BJ (cell line): Measurements from ENCODE around the gene OBSCN. TPM values are rescaled to one million over a fixed set of nuclear protein-coding genes. Genes with fewer than 3 reads are reported as not detected.

ENCODE experiments used
- CTCF ChIA-PET: fragments of 350-600 bp; formaldehyde crosslinking; extraction: SDS; loops from one replicate; lab custom pipeline; 2021; ENCODE audit warnings: antibody characterized with exemption, inconsistent platforms; lab: Yijun Ruan, JAX
- POLR2A ChIA-PET: fragments of 300-600 bp; sonication (Branson Sonifier 250); formaldehyde crosslinking; extraction: SDS; loops from one replicate; lab custom pipeline; 2021; ENCODE audit warnings: antibody characterized with exemption; lab: Charles Lee
- DNase-seq: peaks from one replicate; pipeline ENCODE4 v3.0.0-alpha.2; 2011; ENCODE audit warnings: low read depth
- H3K27me3 ChIP-seq: 2 replicates; pipeline ENCODE4 v1.6.0; 2011; ENCODE audit warnings: low read length; ENCODE audit not compliant: control insufficient read depth, insufficient read depth
- H3K36me3 ChIP-seq: 2 replicates; pipeline ENCODE4 v1.5.1; 2011; ENCODE audit warnings: low read length; ENCODE audit not compliant: control insufficient read depth, insufficient read depth
- H3K4me3 ChIP-seq: 2 replicates; pipeline ENCODE4 v1.5.1; 2011; ENCODE audit warnings: low read depth, mild to moderate bottlenecking, control low read depth, low read length
- CTCF ChIP-seq: IDR thresholded peaks from 2 replicates; pipeline ENCODE4 v1.5.1; 2011; ENCODE audit warnings: low read depth, mild to moderate bottlenecking, control low read depth, inconsistent platforms, low read length, moderate library complexity; ENCODE audit not compliant: insufficient read depth
- polyA plus RNA-seq: library from polyadenylated mRNA; depleted of rRNA; stranded (reverse); fragments of >200 nt; gene quantifications from 2 replicates; pipeline ENCODE4 v1.2.3, GENCODE V29; 2011

The OBSCN gene
- polyA plus RNA-seq, 1 experiment: 2.9 TPM

GRCh38 chr1:228414511-228415211, 206.8 kb downstream of the OBSCN start:
- Histone ChIP-seq H3K4me3 (no peak overlapping the region), H3K27me3 (no peaks in the 10 kb centered on the region), H3K36me3 (peaks cover 9% of the 10 kb centered on the region)
- TF ChIP-seq CTCF: no peak
- CTCF ChIA-PET: interaction anchor here (1.1 kb wide), 1 partner anchor 278 kb away, joined by 3 read pairs; no protein-coding TSS in a partner anchor
- DNase-seq: no peak
- POLR2A ChIA-PET: no interaction called here

GRCh38 chr1:228415221-228415620, 207.4 kb downstream of the OBSCN start:
- POLR2A ChIA-PET: no interaction called here
- H3K27me3 ChIP-seq: no peaks in the 10 kb centered on the region
- CTCF ChIA-PET: interaction anchor here (1.1 kb wide), 1 partner anchor 279 kb away, joined by 3 read pairs; no protein-coding TSS in a partner anchor
- no peak for DNase-seq
- H3K4me3 ChIP-seq: no peak overlapping the region
- H3K36me3 ChIP-seq: peaks cover 8% of the 10 kb centered on the region
- no peak for TF ChIP-seq CTCF

- Histone ChIP-seq H3K27me3 (no peaks in the 10 kb centered on the region), H3K36me3 (peaks cover 2% of the 10 kb centered on the region; the same call in 1 of the 2 replicates), H3K4me3 (peak overlapping the region; percentile 50)
- TF ChIP-seq CTCF: no peak
- POLR2A ChIA-PET: interaction anchor here (0.6 kb wide), 1 partner anchor 9 kb away, joined by 3 read pairs; the partner anchor contains the start of gene TRIM11
- CTCF ChIA-PET: interaction anchor here (1.1 kb wide), 1 partner anchor 279 kb away, joined by 3 read pairs; no protein-coding TSS in a partner anchor
- DNase-seq: no peak
Measured at GRCh38 chr1:228415853-228416216, 208.0 kb downstream of the OBSCN start.

- CTCF ChIA-PET: no interaction called here
- Histone ChIP-seq H3K4me3 (peak within 1 kb of the TSS; percentile 50), H3K27me3 (no peaks in the 10 kb centered on the region), H3K36me3 (no peaks in the 10 kb centered on the region; the same call in 1 of the 2 replicates)
- peak; percentile 51 for TF ChIP-seq CTCF
- POLR2A ChIA-PET: interaction anchor here (0.6 kb wide), 1 partner anchor 10 kb away, joined by 3 read pairs; the partner anchor contains the start of gene TRIM11
- no peak for DNase-seq
Measured at GRCh38 chr1:228416217-228416933, 208.5 kb downstream of the OBSCN start, which contains the start of gene TRIM17. TRIM17 (minus strand) TSS chr1:228416861; CDS start chr1:228415072, 1,789 bp downstream.

GRCh38 chr1:228417061-228417460, 209.2 kb downstream of the OBSCN start:
- Histone ChIP-seq H3K27me3 (no peaks in the 10 kb centered on the region), H3K4me3 (peak overlapping the region; percentile 50), H3K36me3 (no peaks in the 10 kb centered on the region; the same call in 1 of the 2 replicates)
- DNase-seq: no peak
- ChIA-PET CTCF (no interaction called here), POLR2A (no interaction called here)
- no peak for TF ChIP-seq CTCF
